Measurements from ENCODE around the gene ABCB11. TPM values are rescaled to one million over a fixed set of nuclear protein-coding genes. Genes with fewer than 3 reads are reported as not detected.

ABCB11 gene
- total and polyA plus RNA-seq, 5 donors from 2014 or later = not detected

- H3K4me3 ChIP-seq (ENCODE audit: low read depth, low read length) = no peak overlapping the region
- no peak for DNase-seq
- H3K4me3 Mint-ChIP-seq = no peak overlapping the region
- H3K27ac ChIP-seq (ENCODE audit: insufficient read depth, low read length, poor library complexity, severe bottlenecking) = no peak overlapping the region
- peaks cover 6% of the 10 kb centered on the region in 2 experiments for H3K9me3 ChIP-seq (ENCODE audit: control insufficient read depth in 2 of 2, low read length in 2 of 2)
- H3K4me1 Mint-ChIP-seq = no peaks in the 10 kb centered on the region
- peaks cover 0 to 16% (median 4%) of the 10 kb centered on the region in 7 donors for H3K9me3 Mint-ChIP-seq
- no peak overlapping the region for H3K27ac Mint-ChIP-seq
- no peaks in the 10 kb centered on the region for H3K36me3 ChIP-seq (ENCODE audit: control insufficient read depth, insufficient read depth, low read length)
- no peaks in the 10 kb centered on the region for H3K4me1 ChIP-seq (ENCODE audit: control insufficient read depth, insufficient read depth, low read length, poor library complexity, severe bottlenecking)
- H3K36me3 Mint-ChIP-seq = no peaks in the 10 kb centered on the region
- ATAC-seq (ENCODE audit: low read depth in 2 of 2) = no peak
- no peaks in the 10 kb centered on the region for H3K27me3 ChIP-seq (ENCODE audit: control insufficient read depth, insufficient read depth, low read length)
- peaks cover 6% of the 10 kb centered on the region for H3K27me3 Mint-ChIP-seq
These were observed 19.5 kb upstream of the ABCB11 start for GRCh38 chr2:169050476-169051240.

- Mint-ChIP-seq H3K9me3 (peaks cover 0 to 4% (median 1%) of the 10 kb centered on the region in 7 donors), H3K4me1 (no peaks in the 10 kb centered on the region)
These were observed 18.0 kb upstream of the ABCB11 start for GRCh38 chr2:169049142-169049541.

GRCh38 chr2:169047256-169048250, 16.4 kb upstream of the ABCB11 start:
- peaks cover 0 to 3% of the 10 kb centered on the region in 2 experiments for H3K9me3 ChIP-seq (ENCODE audit: control insufficient read depth in 2 of 2, low read length in 2 of 2)
- no peak overlapping the region for H3K27ac ChIP-seq (ENCODE audit: insufficient read depth, low read length, poor library complexity, severe bottlenecking)
- no peak overlapping the region for H3K4me3 ChIP-seq (ENCODE audit: low read depth, low read length)
- no peaks in the 10 kb centered on the region for H3K4me1 ChIP-seq (ENCODE audit: control insufficient read depth, insufficient read depth, low read length, poor library complexity, severe bottlenecking)
- Mint-ChIP-seq H3K4me3 (no peak overlapping the region), H3K36me3 (no peaks in the 10 kb centered on the region), H3K27ac (no peak overlapping the region), H3K4me1 (no peaks in the 10 kb centered on the region), H3K9me3 (peaks cover 1 to 10% (median 4%) of the 10 kb centered on the region in 7 donors), H3K27me3 (peaks cover 6% of the 10 kb centered on the region)
- ATAC-seq (ENCODE audit: low read depth in 2 of 2) (no peak), DNase-seq (no peak)
- no peaks in the 10 kb centered on the region for H3K27me3 ChIP-seq (ENCODE audit: control insufficient read depth, insufficient read depth, low read length)
- no peaks in the 10 kb centered on the region for H3K36me3 ChIP-seq (ENCODE audit: control insufficient read depth, insufficient read depth, low read length)

More at GRCh38 chr2:169049142-169049541, 18.0 kb upstream of the ABCB11 start:
- Histone ChIP-seq H3K36me3 (ENCODE audit: control insufficient read depth, insufficient read depth, low read length) (no peaks in the 10 kb centered on the region), H3K27me3 (ENCODE audit: control insufficient read depth, insufficient read depth, low read length) (no peaks in the 10 kb centered on the region), H3K9me3 (ENCODE audit: control insufficient read depth in 2 of 2, low read length in 2 of 2) (no peaks in the 10 kb centered on the region), H3K27ac (ENCODE audit: insufficient read depth, low read length, poor library complexity, severe bottlenecking) (no peak overlapping the region), H3K4me1 (ENCODE audit: control insufficient read depth, insufficient read depth, low read length, poor library complexity, severe bottlenecking) (no peaks in the 10 kb centered on the region), H3K4me3 (ENCODE audit: low read depth, low read length) (no peak overlapping the region)
- DNase-seq = no peak
- no peak overlapping the region for H3K27ac Mint-ChIP-seq
- peaks cover 6% of the 10 kb centered on the region for H3K27me3 Mint-ChIP-seq
- H3K36me3 Mint-ChIP-seq = no peaks in the 10 kb centered on the region
- H3K4me3 Mint-ChIP-seq = no peak overlapping the region
- no peak for ATAC-seq (ENCODE audit: low read depth in 2 of 2)

GRCh38 chr2:169046440-169047151, 15.5 kb upstream of the ABCB11 start:
- Histone ChIP-seq H3K27ac (ENCODE audit: insufficient read depth, low read length, poor library complexity, severe bottlenecking) (no peak overlapping the region), H3K4me1 (ENCODE audit: control insufficient read depth, insufficient read depth, low read length, poor library complexity, severe bottlenecking) (no peaks in the 10 kb centered on the region), H3K36me3 (ENCODE audit: control insufficient read depth, insufficient read depth, low read length) (no peaks in the 10 kb centered on the region), H3K9me3 (ENCODE audit: control insufficient read depth in 2 of 2, low read length in 2 of 2) (peaks cover 0 to 5% of the 10 kb centered on the region in 2 experiments), H3K27me3 (ENCODE audit: control insufficient read depth, insufficient read depth, low read length) (no peaks in the 10 kb centered on the region), H3K4me3 (ENCODE audit: low read depth, low read length) (no peak overlapping the region)
- DNase-seq (no peak), ATAC-seq (ENCODE audit: low read depth in 2 of 2) (no peak)
- H3K4me3 Mint-ChIP-seq = no peak overlapping the region
- peaks cover 1 to 18% (median 8%) of the 10 kb centered on the region in 7 donors for H3K9me3 Mint-ChIP-seq
- H3K36me3 Mint-ChIP-seq = no peaks in the 10 kb centered on the region
- no peak overlapping the region for H3K27ac Mint-ChIP-seq
- peaks cover 15% of the 10 kb centered on the region for H3K27me3 Mint-ChIP-seq
- no peaks in the 10 kb centered on the region for H3K4me1 Mint-ChIP-seq

GRCh38 chr2:169042856-169043255, 11.7 kb upstream of the ABCB11 start:
- Mint-ChIP-seq H3K9me3 (peaks cover 1 to 18% (median 9%) of the 10 kb centered on the region in 7 donors), H3K36me3 (no peaks in the 10 kb centered on the region), H3K4me1 (no peaks in the 10 kb centered on the region), H3K4me3 (no peak overlapping the region), H3K27me3 (peaks cover 9% of the 10 kb centered on the region), H3K27ac (no peak overlapping the region)
- no peak overlapping the region for H3K4me3 ChIP-seq (ENCODE audit: low read depth, low read length)
- H3K27ac ChIP-seq (ENCODE audit: insufficient read depth, low read length, poor library complexity, severe bottlenecking) = no peak overlapping the region
- DNase-seq (no peak), ATAC-seq (ENCODE audit: low read depth in 2 of 2) (no peak)
- H3K36me3 ChIP-seq (ENCODE audit: control insufficient read depth, insufficient read depth, low read length) = no peaks in the 10 kb centered on the region
- H3K9me3 ChIP-seq (ENCODE audit: control insufficient read depth in 2 of 2, low read length in 2 of 2) = peaks cover 0 to 5% of the 10 kb centered on the region in 2 experiments
- H3K4me1 ChIP-seq (ENCODE audit: control insufficient read depth, insufficient read depth, low read length, poor library complexity, severe bottlenecking) = no peaks in the 10 kb centered on the region
- no peaks in the 10 kb centered on the region for H3K27me3 ChIP-seq (ENCODE audit: control insufficient read depth, insufficient read depth, low read length)

GRCh38 chr2:169041594-169041993, 10.5 kb upstream of the ABCB11 start:
- H3K36me3 ChIP-seq (ENCODE audit: control insufficient read depth, insufficient read depth, low read length) = no peaks in the 10 kb centered on the region
- no peaks in the 10 kb centered on the region for H3K36me3 Mint-ChIP-seq
- no peak overlapping the region for H3K27ac ChIP-seq (ENCODE audit: insufficient read depth, low read length, poor library complexity, severe bottlenecking)
- ATAC-seq (ENCODE audit: low read depth in 2 of 2) (no peak), DNase-seq (no peak)
- H3K27ac Mint-ChIP-seq = no peak overlapping the region
- no peak overlapping the region for H3K4me3 ChIP-seq (ENCODE audit: low read depth, low read length)
- peaks cover 1 to 18% (median 10%) of the 10 kb centered on the region in 7 donors for H3K9me3 Mint-ChIP-seq
- H3K27me3 Mint-ChIP-seq = peaks cover 9% of the 10 kb centered on the region
- H3K9me3 ChIP-seq (ENCODE audit: control insufficient read depth in 2 of 2, low read length in 2 of 2) = peaks cover 0 to 5% of the 10 kb centered on the region in 2 experiments
- no peaks in the 10 kb centered on the region for H3K4me1 ChIP-seq (ENCODE audit: control insufficient read depth, insufficient read depth, low read length, poor library complexity, severe bottlenecking)
- no peaks in the 10 kb centered on the region for H3K27me3 ChIP-seq (ENCODE audit: control insufficient read depth, insufficient read depth, low read length)
- H3K4me3 Mint-ChIP-seq = no peak overlapping the region
- H3K4me1 Mint-ChIP-seq = no peaks in the 10 kb centered on the region

- H3K4me3 Mint-ChIP-seq = no peak overlapping the region
- peaks cover 9% of the 10 kb centered on the region for H3K27me3 Mint-ChIP-seq
- no peaks in the 10 kb centered on the region for H3K27me3 ChIP-seq (ENCODE audit: control insufficient read depth, insufficient read depth, low read length)
- DNase-seq (no peak), ATAC-seq (ENCODE audit: low read depth in 2 of 2) (no peak)
- peaks cover 1 to 18% (median 11%) of the 10 kb centered on the region in 7 donors for H3K9me3 Mint-ChIP-seq
- H3K27ac Mint-ChIP-seq = no peak overlapping the region
- H3K36me3 ChIP-seq (ENCODE audit: control insufficient read depth, insufficient read depth, low read length) = no peaks in the 10 kb centered on the region
- no peaks in the 10 kb centered on the region for H3K36me3 Mint-ChIP-seq
- no peaks in the 10 kb centered on the region for H3K4me1 Mint-ChIP-seq
- H3K4me1 ChIP-seq (ENCODE audit: control insufficient read depth, insufficient read depth, low read length, poor library complexity, severe bottlenecking) = no peaks in the 10 kb centered on the region
- H3K4me3 ChIP-seq (ENCODE audit: low read depth, low read length) = no peak overlapping the region
- H3K27ac ChIP-seq (ENCODE audit: insufficient read depth, low read length, poor library complexity, severe bottlenecking) = no peak overlapping the region
- peaks cover 0 to 5% of the 10 kb centered on the region in 2 experiments for H3K9me3 ChIP-seq (ENCODE audit: control insufficient read depth in 2 of 2, low read length in 2 of 2)
These were observed 8.6 kb upstream of the ABCB11 start for GRCh38 chr2:169039702-169040101.

All from CD4-positive, CD25-positive, alpha-beta regulatory T cell (primary cell).